ENCODE measurements around the gene MCM5. TPM values are rescaled to one million over a fixed set of nuclear protein-coding genes. Genes with fewer than 3 reads are reported as not detected.
A peak's percentile ranks its signal among the peaks of the same experiment; 100 is the strongest.

Gene MCM5
- total RNA-seq, 1 experiment from 2014 or later: 194 TPM

- no peak for TF ChIP-seq ELF1 (IDR thresholded peaks at IDR 0.05; ENCODE audit: borderline replicate concordance, low read depth)
- TF ChIP-seq RAD21 (IDR thresholded peaks at IDR 0.05; ENCODE audit: low read depth): no peak
- no peak for TF ChIP-seq EGR1 (IDR thresholded peaks at IDR 0.05; ENCODE audit: low read depth)
- TF ChIP-seq SIN3A (IDR thresholded peaks at IDR 0.05; ENCODE audit: low read depth): no peak
- no peak for TF ChIP-seq ZFX (IDR thresholded peaks at IDR 0.05)
- no peak for TF ChIP-seq CTCF (IDR thresholded peaks at IDR 0.05 in 2 of 3, conservative IDR thresholded peaks at IDR 0.05 in 1 of 3; ENCODE audit: borderline replicate concordance in 1 of 3, insufficient read depth in 1 of 3, low read depth in 2 of 3, low read length in 2 of 3)
- no peak for TF ChIP-seq TCF7L2 (IDR thresholded peaks at IDR 0.05; ENCODE audit: borderline replicate concordance, extremely low read depth, insufficient read depth, insufficient read length)
Measured at GRCh38 chr22:35373781-35374180, 26.2 kb upstream of the MCM5 start (continued).

GRCh38 chr22:35375031-35375430 is 24.9 kb upstream of the MCM5 start:
- POLR2A ChIA-PET: no interaction called here
- Histone ChIP-seq H2AFZ (ENCODE audit: low read depth, low read length, poor library complexity, severe bottlenecking) (peak overlapping the region; percentile 59), H3K4me2 (ENCODE audit: low read length) (no peak overlapping the region), H4K20me1 (ENCODE audit: insufficient read depth) (no peaks in the 10 kb centered on the region), H3K9me2 (ENCODE audit: insufficient read depth) (no peaks in the 10 kb centered on the region), H3K9ac (ENCODE audit: low read length) (no peak overlapping the region), H3K4me1 (ENCODE audit: control insufficient read depth in 1 of 2, insufficient read depth in 2 of 2, low read length in 2 of 2) (peaks cover 27 to 79% of the 10 kb centered on the region in 2 experiments), H3K9me3 (ENCODE audit: control insufficient read depth in 1 of 2, insufficient read depth in 1 of 2, low read depth in 1 of 2, low read length in 2 of 2) (no peaks in the 10 kb centered on the region), H3K27ac (ENCODE audit: low read depth, low read length) (no peak overlapping the region), H3K79me2 (ENCODE audit: insufficient read depth, low read length) (no peaks in the 10 kb centered on the region), H3K4me3 (replicated peaks in 1 of 2; ENCODE audit: low read depth in 1 of 2, low read length in 2 of 2) (no peak overlapping the region), H3K36me3 (ENCODE audit: control insufficient read depth in 1 of 2, insufficient read depth in 2 of 2, low read length in 2 of 2) (no peaks in the 10 kb centered on the region), H3K27me3 (ENCODE audit: insufficient read depth, low read length) (no peaks in the 10 kb centered on the region)
- RAD21 ChIA-PET (ENCODE audit: low non-redundant PET in 1 of 2, low total read pairs in 2 of 2, uncharacterized antibody in 2 of 2, unreplicated experiment in 2 of 2): no interaction called here
- BruUV-seq (replicated peaks): no TSS peak
- CTCF ChIA-PET: no interaction called here
- no peak for DNase-seq (ENCODE audit: low read depth, low spot score)
- ATAC-seq: no peak
- intact Hi-C loops (cut with micrococcal nuclease): loop anchor here (10.0 kb wide), 1 partner anchor 460 kb away; no protein-coding TSS in a partner anchor
- TF ChIP-seq ELF1 (IDR thresholded peaks at IDR 0.05; ENCODE audit: borderline replicate concordance, low read depth): no peak
- TF ChIP-seq CEBPB (IDR thresholded peaks at IDR 0.05; ENCODE audit: low read depth): no peak
- TF ChIP-seq ZNF274 (IDR thresholded peaks at IDR 0.05; ENCODE audit: low read depth, low read length): no peak
- no peak for TF ChIP-seq ZBTB33 (IDR thresholded peaks at IDR 0.05; ENCODE audit: extremely low read depth, insufficient replicate concordance, low read length)
- no peak for TF ChIP-seq EZH2phosphoT487 (IDR thresholded peaks at IDR 0.05; ENCODE audit: borderline replicate concordance)
- no peak for TF ChIP-seq FOSL1 (IDR thresholded peaks at IDR 0.05; ENCODE audit: low read depth)
- no peak for TF ChIP-seq POLR2AphosphoS5 (IDR thresholded peaks at IDR 0.05; ENCODE audit: low read depth, low read length)
- TF ChIP-seq ATF3 (IDR thresholded peaks at IDR 0.05): no peak
- TF ChIP-seq SRF (IDR thresholded peaks at IDR 0.05; ENCODE audit: low read depth): no peak
- TF ChIP-seq MAX (IDR thresholded peaks at IDR 0.05): no peak
- TF ChIP-seq POLR2A (IDR thresholded peaks at IDR 0.05; ENCODE audit: borderline replicate concordance, extremely low read depth, insufficient read depth, insufficient read length): no peak
- TF ChIP-seq SP1 (IDR thresholded peaks at IDR 0.05; ENCODE audit: low read depth): no peak
- TF ChIP-seq ZFX (IDR thresholded peaks at IDR 0.05): no peak
- TF ChIP-seq YY1 (IDR thresholded peaks at IDR 0.05; ENCODE audit: extremely low read depth, insufficient replicate concordance, low read depth, low read length): no peak

Measured in HCT116 (cell line).